Measurements from ENCODE around the gene CBFA2T3. TPM values are rescaled to one million over a fixed set of nuclear protein-coding genes. Genes with fewer than 3 reads are reported as not detected.

CBFA2T3 gene
- total RNA-seq, 1 experiment from 2014 or later: 13.7 TPM

GRCh38 chr16:88925540-88925887 is 51.5 kb downstream of the CBFA2T3 start:
- ATAC-seq: no peak
- intact Hi-C loops (cut with micrococcal nuclease; ENCODE audit: unreplicated experiment): no loop called here
- Histone ChIP-seq H3K27me3 (ENCODE audit: control insufficient read depth, insufficient read depth, low read length) (no peaks in the 10 kb centered on the region), H3K4me3 (ENCODE audit: low read depth in 2 of 2, low read length in 2 of 2) (peak overlapping the region; percentile 17 to 36), H3K36me3 (ENCODE audit: control insufficient read depth, insufficient read depth, low read length) (no peaks in the 10 kb centered on the region), H3K4me1 (ENCODE audit: control insufficient read depth, insufficient read depth, low read length) (peaks cover 78% of the 10 kb centered on the region), H3K27ac (ENCODE audit: low read length) (peak overlapping the region; percentile 83), H3K9me3 (ENCODE audit: control insufficient read depth, insufficient read depth, low read depth, low read length) (no peaks in the 10 kb centered on the region)
- ChIA-PET CTCF (no interaction called here), POLR2A (no interaction called here)
- no TSS peak for BruUV-seq (replicated peaks)
- DNase-seq (ENCODE audit: low read depth, low spot score): no peak
- in situ Hi-C loops (cut with HindIII; ENCODE audit: low pct_unique_long_range_greater_than_20kb, low sequenced_read_pairs): no loop called here
- TF ChIP-seq CTCF (IDR thresholded peaks at IDR 0.05) (no peak), POLR2AphosphoS5 (IDR thresholded peaks at IDR 0.05; ENCODE audit: low read depth, low read length) (no peak), TCF7L2 (IDR thresholded peaks at IDR 0.05; ENCODE audit: low read depth, low read length) (no peak), REST (IDR thresholded peaks at IDR 0.05; ENCODE audit: insufficient read depth in 1 of 2, low read depth in 2 of 2, low read length in 1 of 2) (no peak), SIN3A (IDR thresholded peaks at IDR 0.05; ENCODE audit: borderline replicate concordance, insufficient read depth, low read depth, low read length) (no peak)

- ChIA-PET CTCF (no interaction called here), POLR2A (no interaction called here)
- H3K27ac ChIP-seq (ENCODE audit: low read length): peak overlapping the region; percentile 83
- no peaks in the 10 kb centered on the region for H3K36me3 ChIP-seq (ENCODE audit: control insufficient read depth, insufficient read depth, low read length)
- intact Hi-C loops (cut with micrococcal nuclease; ENCODE audit: unreplicated experiment) (no loop called here), in situ Hi-C loops (cut with HindIII; ENCODE audit: low pct_unique_long_range_greater_than_20kb, low sequenced_read_pairs) (no loop called here)
- H3K4me1 ChIP-seq (ENCODE audit: control insufficient read depth, insufficient read depth, low read length): peaks cover 78% of the 10 kb centered on the region
- H3K4me3 ChIP-seq (ENCODE audit: low read depth in 2 of 2, low read length in 2 of 2): peak overlapping the region; percentile 17 to 36
- H3K9me3 ChIP-seq (ENCODE audit: control insufficient read depth, insufficient read depth, low read depth, low read length): no peaks in the 10 kb centered on the region
- ATAC-seq (peak; percentile 69), DNase-seq (ENCODE audit: low read depth, low spot score) (no peak)
- H3K27me3 ChIP-seq (ENCODE audit: control insufficient read depth, insufficient read depth, low read length): no peaks in the 10 kb centered on the region
- BruUV-seq (replicated peaks): no TSS peak
- TF ChIP-seq TCF7L2 (IDR thresholded peaks at IDR 0.05; ENCODE audit: low read depth, low read length) (no peak), SIN3A (IDR thresholded peaks at IDR 0.05; ENCODE audit: borderline replicate concordance, insufficient read depth, low read depth, low read length) (peak; percentile 89; the same call in 1 of the 2 replicates), REST (IDR thresholded peaks at IDR 0.05; ENCODE audit: insufficient read depth in 1 of 2, low read depth in 2 of 2, low read length in 1 of 2) (no peak), POLR2AphosphoS5 (IDR thresholded peaks at IDR 0.05; ENCODE audit: low read depth, low read length) (peak; percentile 58; the same call in 1 of the 2 replicates), CTCF (IDR thresholded peaks at IDR 0.05) (no peak; the same call in 1 of the 2 replicates)
Observed at GRCh38 chr16:88924834-88925539, 52.0 kb downstream of the CBFA2T3 start.
